CD4-positive, alpha-beta T cell treated with Interleukin-2 at 100 ng/mL for 4 hours (primary cell): ENCODE measurements around the gene ARFGAP3.

Source experiments
- DNase-seq: peaks from one replicate; pipeline ENCODE4 v3.0.0-alpha.2; 2020; ENCODE audit warnings: low spot score

Gene ARFGAP3

GRCh38 chr22:42862045-42862734, 5.1 kb upstream of the ARFGAP3 start:
- no peak for DNase-seq

GRCh38 chr22:42860968-42861367, 3.9 kb upstream of the ARFGAP3 start:
- no peak for DNase-seq

GRCh38 chr22:42857845-42858481, 890 bp upstream of the ARFGAP3 start:
- DNase-seq: no peak

GRCh38 chr22:42856179-42856864, 751 bp downstream of the ARFGAP3 start:
- peak; percentile 41 for DNase-seq

- DNase-seq: no peak
Measured at GRCh38 chr22:42855721-42856120, 1.4 kb downstream of the ARFGAP3 start.

GRCh38 chr22:42855211-42855610, 1.9 kb downstream of the ARFGAP3 start:
- DNase-seq: no peak

- DNase-seq: no peak
Measured at GRCh38 chr22:42848941-42849550, 8.0 kb downstream of the ARFGAP3 start.

- DNase-seq: no peak
Measured at GRCh38 chr22:42847110-42847509, 10.0 kb downstream of the ARFGAP3 start.

- no peak for DNase-seq
Measured at GRCh38 chr22:42844756-42845155, 12.3 kb downstream of the ARFGAP3 start.

- no peak for DNase-seq
Measured at GRCh38 chr22:42842658-42843370, 14.3 kb downstream of the ARFGAP3 start.

GRCh38 chr22:42841444-42841843, 15.6 kb downstream of the ARFGAP3 start:
- DNase-seq: no peak

- no peak for DNase-seq
Measured at GRCh38 chr22:42837556-42837955, 19.5 kb downstream of the ARFGAP3 start.

GRCh38 chr22:42836026-42836425, 21.0 kb downstream of the ARFGAP3 start:
- no peak for DNase-seq

GRCh38 chr22:42834177-42834949, 22.7 kb downstream of the ARFGAP3 start:
- DNase-seq: no peak

GRCh38 chr22:42833104-42833503, 24.0 kb downstream of the ARFGAP3 start:
- DNase-seq: no peak

GRCh38 chr22:42831712-42832111, 25.4 kb downstream of the ARFGAP3 start:
- DNase-seq: no peak

GRCh38 chr22:42830161-42830560, 26.9 kb downstream of the ARFGAP3 start:
- no peak for DNase-seq

- DNase-seq: no peak
Measured at GRCh38 chr22:42829302-42829701, 27.8 kb downstream of the ARFGAP3 start.

- DNase-seq: no peak
Measured at GRCh38 chr22:42825796-42826195, 31.3 kb downstream of the ARFGAP3 start.

GRCh38 chr22:42821386-42821785, 35.7 kb downstream of the ARFGAP3 start:
- no peak for DNase-seq

GRCh38 chr22:42820045-42820763, 36.9 kb downstream of the ARFGAP3 start:
- peak; percentile 33 for DNase-seq
